ENCODE data around the gene ZNF212.

GRCh38 chr7:149293338-149293737 is 53.9 kb downstream of the ZNF212 start:
- TF ChIP-seq CTCF (IDR thresholded peaks at IDR 0.05; ENCODE audit: insufficient read depth, low read length) (no peak), POLR2AphosphoS5 (IDR thresholded peaks at IDR 0.05; ENCODE audit: low read depth) (no peak), SPI1 (IDR thresholded peaks at IDR 0.05; ENCODE audit: borderline replicate concordance, low read depth) (no peak)

Data from HL-60 (cell line).